ENCODE results near the gene CRNN. TPM values are rescaled to one million over a fixed set of nuclear protein-coding genes. Genes with fewer than 3 reads are reported as not detected.

The CRNN gene
- total RNA-seq, 1 donor from 2014 or later, result not detected

GRCh38 chr1:152367436-152367835 lies 46.6 kb downstream of the CRNN start:
- no peaks in the 10 kb centered on the region for H3K4me1 ChIP-seq
- peaks cover 11% of the 10 kb centered on the region for H3K9me3 ChIP-seq
- H3K27me3 ChIP-seq (ENCODE audit: low read depth), result no peaks in the 10 kb centered on the region
- no peak for DNase-seq
- TF ChIP-seq CTCF (IDR thresholded peaks at IDR 0.05), result no peak
- no peak overlapping the region for H3K27ac ChIP-seq
- no peak for ATAC-seq
- intact Hi-C loops (cut with DNase I), result no loop called here
- no peak overlapping the region for H3K4me3 ChIP-seq
- no peaks in the 10 kb centered on the region for H3K36me3 ChIP-seq

GRCh38 chr1:152359906-152360305 lies 54.2 kb downstream of the CRNN start, which contains the start of gene FLG2:
FLG2 (minus strand) TSS chr1:152360006; CDS start chr1:152358884, 1,122 bp downstream.
- Histone ChIP-seq H3K9me3 (no peaks in the 10 kb centered on the region), H3K4me3 (no peak within 1 kb of the TSS), H3K27me3 (ENCODE audit: low read depth) (no peaks in the 10 kb centered on the region), H3K4me1 (no peaks in the 10 kb centered on the region), H3K36me3 (no peaks in the 10 kb centered on the region), H3K27ac (no peak within 1 kb of the TSS)
- intact Hi-C loops (cut with DNase I), result no loop called here
- TF ChIP-seq CTCF (IDR thresholded peaks at IDR 0.05), result no peak
- no peak for ATAC-seq
- DNase-seq, result no peak

Other genes with a start within 250 kb of the CRNN start
- not detected for gene HRNR, start 190.1 kb downstream of the CRNN start, total RNA-seq
- gene FLG, start 89.0 kb downstream of the CRNN start, total RNA-seq, result not detected
- not detected for gene FLG2, start 54.3 kb downstream of the CRNN start, total RNA-seq
- not detected for gene LCE5A, start 96.5 kb upstream of the CRNN start, total RNA-seq
- gene CRCT1, start 100.2 kb upstream of the CRNN start, total RNA-seq, result not detected
- not detected for gene LCE3E, start 152.5 kb upstream of the CRNN start, total RNA-seq
- gene LCE3D, start 166.3 kb upstream of the CRNN start, total RNA-seq, result not detected
- not detected for gene LCE3C, start 186.0 kb upstream of the CRNN start, total RNA-seq
- not detected for gene LCE3B, start 199.5 kb upstream of the CRNN start, total RNA-seq
- not detected for gene LCE3A, start 208.8 kb upstream of the CRNN start, total RNA-seq
- gene LCE2D, start 249.1 kb upstream of the CRNN start, total RNA-seq, result not detected

All from lower lobe of right lung (tissue), 2 donors.